Measurements from ENCODE around the gene C18orf63.

The C18orf63 gene

GRCh38 chr18:74310411-74310810 is 5.2 kb upstream of the C18orf63 start:
- TF ChIP-seq PRDM1 (tag by site-specific recombination; IDR thresholded peaks at IDR 0.05) (peak; percentile 91), ZNF558 (tag by site-specific recombination; IDR thresholded peaks at IDR 0.05) (no peak)
- Histone ChIP-seq H3K27ac (ENCODE audit: extremely low read depth, low read depth, low read length) (no peak overlapping the region), H3K4me1 (ENCODE audit: control insufficient read depth, insufficient read depth, low read length) (no peaks in the 10 kb centered on the region), H3K4me3 (ENCODE audit: low read depth, low read length) (no peak overlapping the region), H3K9me3 (ENCODE audit: control insufficient read depth, insufficient read depth, low read depth, low read length) (no peaks in the 10 kb centered on the region), H3K36me3 (ENCODE audit: control insufficient read depth in 2 of 2, insufficient read depth in 1 of 2, low read length in 2 of 2) (no peaks in the 10 kb centered on the region)
- POLR2A ChIA-PET: no interaction called here
- CTCF ChIA-PET: interaction anchor here (0.6 to 2.7 kb wide), 10 partner anchors 10 to 241 kb away, joined by 3 to 19 read pairs (median 3); no protein-coding TSS in a partner anchor

DNA sequence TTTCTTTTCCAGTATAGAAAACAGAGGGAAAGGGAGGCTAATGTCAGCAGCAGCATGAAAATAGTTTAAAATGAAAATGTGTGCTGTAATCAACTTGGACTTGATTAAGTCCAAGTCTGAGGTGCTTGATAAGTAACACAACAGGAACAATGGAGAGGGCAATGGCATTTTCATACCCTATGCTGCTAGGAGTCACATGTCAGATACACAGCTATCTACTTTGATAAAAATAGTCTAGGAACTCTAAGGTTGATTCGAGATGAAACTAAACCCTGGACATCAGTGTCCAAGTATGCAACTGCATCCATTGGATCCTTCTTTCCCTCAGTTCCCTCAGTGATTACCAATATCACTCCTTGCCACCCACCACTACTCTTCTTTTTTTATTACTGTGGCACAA is 4.6 kb upstream of the C18orf63 start:
- ChIA-PET CTCF (interaction anchor here (0.7 to 2.7 kb wide), 5 partner anchors 11 to 123 kb away, joined by 3 to 19 read pairs (median 3); no protein-coding TSS in a partner anchor), POLR2A (no interaction called here)

More for the DNA sequence above, 4.6 kb upstream of the C18orf63 start:
- H3K4me3 ChIP-seq (ENCODE audit: low read depth, low read length): no peak overlapping the region
- H3K4me1 ChIP-seq (ENCODE audit: control insufficient read depth, insufficient read depth, low read length): no peaks in the 10 kb centered on the region
- H3K27ac ChIP-seq (ENCODE audit: extremely low read depth, low read depth, low read length): no peak overlapping the region
- H3K9me3 ChIP-seq (ENCODE audit: control insufficient read depth, insufficient read depth, low read depth, low read length): no peaks in the 10 kb centered on the region
- TF ChIP-seq HIC1 (tag by site-specific recombination; IDR thresholded peaks at IDR 0.05): no peak
- TF ChIP-seq ZNF23 (tag by site-specific recombination; IDR thresholded peaks at IDR 0.05; ENCODE audit: borderline replicate concordance): no peak
- no peak for TF ChIP-seq ZSCAN30 (tag by site-specific recombination; IDR thresholded peaks at IDR 0.05)
- TF ChIP-seq, protein P1, sequence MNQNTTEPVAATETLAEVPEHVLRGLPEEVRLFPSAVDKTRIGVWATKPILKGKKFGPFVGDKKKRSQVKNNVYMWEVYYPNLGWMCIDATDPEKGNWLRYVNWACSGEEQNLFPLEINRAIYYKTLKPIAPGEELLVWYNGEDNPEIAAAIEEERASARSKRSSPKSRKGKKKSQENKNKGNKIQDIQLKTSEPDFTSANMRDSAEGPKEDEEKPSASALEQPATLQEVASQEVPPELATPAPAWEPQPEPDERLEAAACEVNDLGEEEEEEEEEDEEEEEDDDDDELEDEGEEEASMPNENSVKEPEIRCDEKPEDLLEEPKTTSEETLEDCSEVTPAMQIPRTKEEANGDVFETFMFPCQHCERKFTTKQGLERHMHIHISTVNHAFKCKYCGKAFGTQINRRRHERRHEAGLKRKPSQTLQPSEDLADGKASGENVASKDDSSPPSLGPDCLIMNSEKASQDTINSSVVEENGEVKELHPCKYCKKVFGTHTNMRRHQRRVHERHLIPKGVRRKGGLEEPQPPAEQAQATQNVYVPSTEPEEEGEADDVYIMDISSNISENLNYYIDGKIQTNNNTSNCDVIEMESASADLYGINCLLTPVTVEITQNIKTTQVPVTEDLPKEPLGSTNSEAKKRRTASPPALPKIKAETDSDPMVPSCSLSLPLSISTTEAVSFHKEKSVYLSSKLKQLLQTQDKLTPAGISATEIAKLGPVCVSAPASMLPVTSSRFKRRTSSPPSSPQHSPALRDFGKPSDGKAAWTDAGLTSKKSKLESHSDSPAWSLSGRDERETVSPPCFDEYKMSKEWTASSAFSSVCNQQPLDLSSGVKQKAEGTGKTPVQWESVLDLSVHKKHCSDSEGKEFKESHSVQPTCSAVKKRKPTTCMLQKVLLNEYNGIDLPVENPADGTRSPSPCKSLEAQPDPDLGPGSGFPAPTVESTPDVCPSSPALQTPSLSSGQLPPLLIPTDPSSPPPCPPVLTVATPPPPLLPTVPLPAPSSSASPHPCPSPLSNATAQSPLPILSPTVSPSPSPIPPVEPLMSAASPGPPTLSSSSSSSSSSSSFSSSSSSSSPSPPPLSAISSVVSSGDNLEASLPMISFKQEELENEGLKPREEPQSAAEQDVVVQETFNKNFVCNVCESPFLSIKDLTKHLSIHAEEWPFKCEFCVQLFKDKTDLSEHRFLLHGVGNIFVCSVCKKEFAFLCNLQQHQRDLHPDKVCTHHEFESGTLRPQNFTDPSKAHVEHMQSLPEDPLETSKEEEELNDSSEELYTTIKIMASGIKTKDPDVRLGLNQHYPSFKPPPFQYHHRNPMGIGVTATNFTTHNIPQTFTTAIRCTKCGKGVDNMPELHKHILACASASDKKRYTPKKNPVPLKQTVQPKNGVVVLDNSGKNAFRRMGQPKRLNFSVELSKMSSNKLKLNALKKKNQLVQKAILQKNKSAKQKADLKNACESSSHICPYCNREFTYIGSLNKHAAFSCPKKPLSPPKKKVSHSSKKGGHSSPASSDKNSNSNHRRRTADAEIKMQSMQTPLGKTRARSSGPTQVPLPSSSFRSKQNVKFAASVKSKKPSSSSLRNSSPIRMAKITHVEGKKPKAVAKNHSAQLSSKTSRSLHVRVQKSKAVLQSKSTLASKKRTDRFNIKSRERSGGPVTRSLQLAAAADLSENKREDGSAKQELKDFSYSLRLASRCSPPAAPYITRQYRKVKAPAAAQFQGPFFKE (tag by site-specific recombination; IDR thresholded peaks at IDR 0.05; ENCODE audit: borderline replicate concordance): no peak
- no peak for TF ChIP-seq ZNF48 (tag by site-specific recombination; IDR thresholded peaks at IDR 0.05)
- no peak for TF ChIP-seq ZNF335 (tag by site-specific recombination; conservative IDR thresholded peaks at IDR 0.05)
- TF ChIP-seq PATZ1 (tag by site-specific recombination; IDR thresholded peaks at IDR 0.05): no peak
- TF ChIP-seq ZNF549 (tag by site-specific recombination; IDR thresholded peaks at IDR 0.05): no peak
- no peak for TF ChIP-seq ZNF580 (tag by site-specific recombination; IDR thresholded peaks at IDR 0.05)
- TF ChIP-seq ZNF585B (tag by site-specific recombination; IDR thresholded peaks at IDR 0.05): no peak
- TF ChIP-seq ZBTB8A (tag by site-specific recombination; IDR thresholded peaks at IDR 0.05): no peak
- H3K36me3 ChIP-seq (ENCODE audit: control insufficient read depth in 2 of 2, insufficient read depth in 1 of 2, low read length in 2 of 2): no peaks in the 10 kb centered on the region
